GM18867 (cell line): ENCODE measurements around the gene LCN2.

ENCODE experiments used
- ATAC-seq: cut with Tn5 transposase; IDR thresholded peaks from one replicate; pipeline ENCODE4 v1.9.1; 2021; ENCODE audit warnings: mild to moderate bottlenecking, moderate library complexity; ENCODE audit not compliant: unreplicated experiment

LCN2 gene

DNA sequence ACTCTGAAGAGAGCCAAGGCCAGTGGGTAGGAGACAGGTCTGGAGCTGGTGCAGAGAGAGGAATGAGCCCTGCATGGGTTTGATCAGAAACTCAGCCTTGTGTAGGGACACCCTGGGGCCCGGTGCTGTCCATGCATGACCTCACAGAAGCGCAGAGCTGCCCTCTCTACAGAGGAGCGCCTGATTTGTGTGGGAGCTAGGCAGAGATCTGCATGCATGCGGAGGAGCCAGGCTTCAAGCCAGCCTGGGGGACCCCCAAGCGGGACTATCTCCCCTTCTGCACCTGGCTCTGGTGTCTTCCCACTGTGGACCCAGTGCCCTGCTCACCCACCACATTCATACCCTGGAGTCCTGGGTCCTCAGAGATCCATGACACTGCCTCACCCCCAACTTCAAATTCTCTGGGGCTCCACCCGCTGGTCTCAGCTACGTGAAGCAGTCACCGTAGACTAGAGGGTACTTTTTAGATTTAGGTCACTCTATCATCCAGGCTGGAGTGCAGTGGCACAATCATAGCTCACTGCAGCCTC, 2.6 kb upstream of the LCN2 start:
- ATAC-seq: no peak

DNA sequence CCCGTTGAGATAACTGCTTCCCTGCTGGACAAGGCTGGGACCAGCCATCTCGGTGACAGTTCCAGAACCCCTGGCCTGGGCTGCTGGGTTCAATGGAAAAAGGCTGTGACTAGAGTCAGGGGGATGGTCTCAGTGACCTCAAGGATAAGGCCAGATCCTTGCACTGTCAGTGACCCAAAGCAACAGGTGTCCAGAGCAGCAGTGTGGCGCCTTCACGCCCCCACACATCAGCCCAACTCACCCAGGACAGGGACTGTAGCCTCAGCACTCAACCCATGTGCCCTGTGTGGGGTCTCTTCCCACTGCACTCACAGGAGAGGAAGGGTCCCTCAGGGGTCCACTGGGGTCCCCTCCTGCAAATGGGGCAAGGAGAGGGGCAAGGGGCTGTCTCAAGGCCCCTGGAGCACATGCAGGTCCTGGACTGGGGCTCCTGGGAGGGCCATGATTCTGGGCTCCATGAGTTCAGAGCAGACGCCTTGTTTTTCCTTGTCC, 698 bp upstream of the LCN2 start:
- ATAC-seq: no peak

DNA sequence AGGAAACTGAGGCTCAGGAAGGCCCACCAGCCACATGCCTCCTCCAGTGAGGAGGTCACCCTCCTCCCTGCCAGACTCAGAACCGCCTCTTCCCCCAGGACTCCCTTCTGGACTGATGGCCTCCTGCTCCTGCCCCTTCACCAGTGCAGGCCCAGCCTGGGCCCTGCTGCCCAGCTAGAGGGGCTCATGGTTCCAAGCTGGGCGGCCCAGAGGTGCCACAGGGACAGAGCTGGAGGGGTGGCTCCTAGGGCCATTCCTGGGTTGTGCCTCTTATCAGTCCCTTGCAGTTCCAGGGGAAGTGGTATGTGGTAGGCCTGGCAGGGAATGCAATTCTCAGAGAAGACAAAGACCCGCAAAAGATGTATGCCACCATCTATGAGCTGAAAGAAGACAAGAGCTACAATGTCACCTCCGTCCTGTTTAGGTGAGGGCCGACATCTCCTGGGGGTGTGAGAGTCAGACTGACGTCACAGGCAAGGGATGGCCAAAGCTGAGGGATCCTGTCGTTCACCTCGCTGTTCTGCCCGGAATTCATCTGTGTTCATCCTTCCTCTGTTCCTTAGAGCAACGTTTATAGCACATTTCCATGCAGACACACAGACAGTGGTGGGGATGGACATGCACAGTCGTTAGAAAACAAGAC, 819 bp downstream of the LCN2 start:
- ATAC-seq: no peak

DNA sequence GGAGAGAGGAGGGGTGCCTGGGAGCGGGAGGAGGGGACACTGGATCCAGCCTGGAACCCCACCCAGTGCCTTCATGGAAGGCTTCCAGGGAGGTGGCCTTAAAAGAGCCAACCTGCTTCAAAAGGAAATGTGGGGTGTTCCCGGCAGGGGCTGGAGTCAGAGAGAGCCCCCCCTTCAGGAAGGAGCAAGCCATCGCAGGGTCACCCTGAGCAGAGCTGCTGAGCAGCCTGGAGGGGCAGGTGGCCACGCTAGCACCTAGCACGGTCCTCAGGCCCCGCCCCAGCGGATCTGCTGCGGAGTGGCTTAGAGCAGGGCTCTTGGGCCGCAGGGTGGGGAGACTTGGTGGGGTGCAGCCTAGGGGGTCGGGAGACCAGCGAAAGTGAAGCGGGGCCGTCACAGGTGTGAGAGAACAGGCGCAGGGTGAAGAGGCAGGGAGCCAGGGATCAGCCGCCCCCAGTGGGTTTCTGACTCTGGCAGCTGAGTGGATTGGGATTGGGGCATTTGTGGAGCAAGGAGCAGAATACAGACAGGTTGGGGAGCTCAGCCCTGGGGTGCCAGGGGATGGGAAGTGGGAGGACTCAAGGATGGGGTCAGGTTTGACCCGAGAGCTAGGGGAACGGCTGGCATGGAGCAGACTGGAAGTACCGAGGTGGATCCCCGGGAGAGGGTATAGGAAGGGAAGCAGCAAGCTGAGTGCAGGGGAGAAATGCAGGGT, 1.5 kb downstream of the LCN2 start:
- no peak for ATAC-seq

DNA sequence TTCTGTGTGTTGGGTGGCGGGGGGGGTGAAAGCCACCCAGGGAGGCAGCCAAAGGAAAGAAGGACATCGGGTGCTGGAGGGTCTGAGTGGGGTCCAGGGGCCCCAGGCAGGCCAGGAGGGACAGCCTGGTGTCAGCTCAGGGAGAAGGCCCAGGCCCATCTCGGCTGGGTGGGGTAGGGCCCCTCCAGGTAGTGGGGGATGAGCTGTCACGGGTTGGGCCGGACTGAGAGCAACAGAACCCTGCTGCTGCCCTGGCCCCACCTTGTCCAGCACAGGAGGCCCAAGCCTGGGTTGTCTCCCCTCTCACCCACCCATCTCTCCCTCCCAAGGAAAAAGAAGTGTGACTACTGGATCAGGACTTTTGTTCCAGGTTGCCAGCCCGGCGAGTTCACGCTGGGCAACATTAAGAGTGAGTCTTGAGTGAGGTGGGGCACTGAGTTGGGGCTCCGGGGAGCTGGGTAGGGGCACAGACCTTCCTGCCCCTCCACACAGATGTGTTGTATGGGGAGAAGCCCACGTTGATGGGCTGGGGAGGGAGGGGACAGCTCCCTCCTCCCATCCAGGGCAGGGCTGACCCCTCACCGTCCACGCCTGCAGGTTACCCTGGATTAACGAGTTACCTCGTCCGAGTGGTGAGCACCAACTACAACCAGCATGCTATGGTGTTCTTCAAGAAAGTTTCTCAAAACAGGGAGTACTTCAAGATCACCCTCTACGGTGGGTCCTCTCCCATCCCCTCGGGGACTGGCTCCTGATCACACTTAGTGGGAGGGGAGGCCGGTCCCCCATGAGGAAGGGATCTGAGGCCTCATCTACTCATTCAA, 2.3 kb downstream of the LCN2 start:
- ATAC-seq: no peak

DNA sequence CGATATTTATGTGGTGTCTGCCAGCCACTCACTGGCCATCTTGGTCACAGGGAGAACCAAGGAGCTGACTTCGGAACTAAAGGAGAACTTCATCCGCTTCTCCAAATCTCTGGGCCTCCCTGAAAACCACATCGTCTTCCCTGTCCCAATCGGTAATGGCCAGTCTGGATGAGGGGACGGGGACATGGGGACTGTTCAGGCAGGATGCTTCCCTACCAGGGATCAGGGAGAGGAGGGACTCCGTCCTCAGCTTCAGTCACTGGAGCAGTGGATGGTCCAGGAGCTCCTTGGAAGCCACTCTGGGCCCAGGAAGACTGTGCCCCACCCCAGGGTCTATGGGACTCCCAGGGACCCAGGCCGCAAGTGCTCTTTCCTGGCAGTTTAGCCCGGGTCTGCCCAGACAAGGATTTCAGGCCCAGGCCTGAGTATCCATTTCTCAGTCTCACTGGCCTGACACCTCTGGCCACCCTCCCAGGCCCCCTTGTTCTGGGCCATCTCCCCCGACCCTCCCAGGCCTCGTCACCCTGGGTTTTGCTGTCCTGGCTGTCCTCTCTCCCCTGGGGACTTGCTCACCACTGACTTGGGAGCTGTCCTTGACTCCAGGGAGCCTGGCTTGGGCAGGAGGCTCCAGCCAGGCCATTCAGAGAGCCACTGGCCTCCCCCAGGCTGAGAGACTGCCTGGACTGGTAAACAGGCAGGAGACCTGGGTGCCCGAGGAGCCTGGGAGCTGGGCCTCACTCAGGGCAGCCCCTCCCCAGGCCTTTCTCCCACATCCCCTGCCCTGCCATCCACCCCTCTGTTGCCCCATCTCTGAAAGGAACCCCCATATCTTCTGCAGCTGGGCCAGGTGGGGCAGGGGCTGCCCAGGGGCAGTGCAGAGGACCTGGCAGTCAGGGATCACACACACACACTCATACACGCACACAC, 3.1 kb downstream of the LCN2 start:
- ATAC-seq: no peak

DNA sequence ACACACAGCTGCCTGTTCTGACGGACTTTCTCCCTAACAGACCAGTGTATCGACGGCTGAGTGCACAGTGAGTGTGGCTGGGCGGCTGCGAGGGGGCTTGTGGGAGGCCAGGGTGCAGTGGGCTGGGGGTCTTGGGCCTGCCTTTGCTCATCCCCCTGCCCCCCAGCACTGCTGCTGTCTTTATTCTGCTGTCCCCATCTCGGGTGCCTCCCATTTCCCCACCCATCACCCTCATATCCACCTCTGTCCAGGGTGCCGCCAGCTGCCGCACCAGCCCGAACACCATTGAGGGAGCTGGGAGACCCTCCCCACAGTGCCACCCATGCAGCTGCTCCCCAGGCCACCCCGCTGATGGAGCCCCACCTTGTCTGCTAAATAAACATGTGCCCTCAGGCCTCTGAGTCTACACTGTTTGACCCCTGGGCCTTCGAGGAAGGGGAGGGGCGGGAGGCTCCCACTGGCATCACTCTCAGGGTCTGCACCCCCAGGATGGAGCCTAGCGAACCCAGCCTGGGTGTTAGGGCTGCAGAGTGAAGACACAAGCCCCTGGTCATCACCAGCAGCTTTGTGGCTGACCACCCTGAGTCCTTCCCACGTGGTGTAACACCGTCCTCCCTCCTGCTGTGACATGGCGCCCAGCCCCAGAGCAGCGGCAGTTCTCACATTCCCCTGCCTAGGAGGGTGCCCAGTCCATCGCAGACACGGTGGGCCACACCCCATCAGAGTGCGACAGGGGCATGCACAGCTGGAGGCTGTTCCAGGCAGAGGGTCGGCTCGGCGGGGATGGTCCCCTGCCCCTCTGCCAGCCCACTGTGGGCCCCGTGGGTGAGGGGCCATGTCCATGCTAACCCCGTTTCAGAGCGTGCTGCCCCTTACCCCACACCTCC, 4.0 kb downstream of the LCN2 start:
- ATAC-seq: no peak

DNA sequence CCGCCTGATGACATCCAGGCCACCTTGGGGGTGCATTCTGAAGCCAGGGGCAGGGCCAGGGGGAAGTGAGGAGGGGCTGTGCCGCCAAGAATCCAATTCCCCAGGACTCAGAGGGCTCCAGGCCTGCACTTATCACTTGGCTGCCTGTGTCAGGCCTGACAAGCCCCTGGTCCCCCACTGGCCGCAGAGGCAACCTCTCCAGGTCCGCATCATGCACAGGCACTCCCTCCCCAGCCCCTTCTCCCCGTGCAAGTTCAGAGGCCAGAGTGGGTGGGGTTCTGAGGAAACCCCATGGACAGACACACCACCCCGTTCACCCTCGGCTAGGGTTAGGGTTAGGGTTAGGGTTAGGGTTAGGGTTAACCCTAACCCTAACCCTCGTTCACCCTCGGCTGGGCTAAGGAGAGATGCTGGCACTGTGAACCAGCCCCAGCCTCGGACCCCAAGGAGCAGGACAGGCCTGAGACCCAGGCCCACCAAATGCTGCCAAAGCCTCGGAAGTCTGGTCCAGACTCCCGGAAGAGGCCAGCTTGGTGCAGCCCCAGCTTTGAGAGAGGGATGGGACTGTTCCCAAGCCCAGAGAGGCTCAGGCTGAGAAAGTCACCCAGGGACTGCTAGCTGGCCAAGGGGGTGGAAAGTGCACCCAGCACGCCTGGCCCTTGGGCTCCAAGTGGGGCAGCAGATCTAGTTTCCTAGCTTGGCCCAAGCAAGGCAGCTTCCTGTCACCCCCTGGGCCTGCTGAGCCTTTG, 4.9 kb downstream of the LCN2 start:
- ATAC-seq: no peak

DNA sequence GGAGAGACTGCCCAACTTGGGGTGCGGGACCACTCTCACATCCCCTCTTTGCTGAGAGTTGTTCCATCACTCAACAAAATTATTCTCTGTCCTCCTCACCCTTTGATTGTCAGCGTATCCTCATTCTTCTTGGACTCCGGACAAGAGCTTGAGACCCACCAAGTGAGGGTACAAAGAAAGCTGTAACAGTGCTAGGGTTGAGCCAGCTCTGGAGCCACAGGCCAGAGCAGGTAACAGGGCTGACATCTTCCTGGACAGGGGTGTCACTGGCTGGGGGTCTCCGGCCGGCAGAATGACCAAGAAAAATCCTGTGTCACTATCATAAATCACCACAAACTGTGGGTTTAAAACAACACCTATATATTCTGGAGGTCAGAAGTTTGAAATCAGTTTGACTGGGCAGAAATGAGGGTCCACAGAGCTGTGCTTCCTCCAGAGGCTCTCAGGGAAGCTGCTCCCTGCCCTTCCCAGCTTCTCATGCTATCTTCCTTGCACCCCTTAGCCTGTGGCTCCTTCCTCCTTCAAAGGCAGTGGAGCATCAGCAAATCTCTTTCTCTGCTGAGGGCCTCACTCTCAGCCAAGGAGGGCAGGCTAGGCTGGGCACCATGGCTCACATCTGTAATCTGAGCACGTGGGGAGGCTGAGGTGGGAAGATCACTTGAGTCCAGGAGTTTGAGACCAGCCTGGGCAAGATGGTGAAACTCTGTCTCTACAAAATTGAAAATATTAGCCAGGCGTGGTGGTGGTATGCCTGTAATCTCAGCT, 6.7 kb downstream of the LCN2 start:
- ATAC-seq: no peak

DNA sequence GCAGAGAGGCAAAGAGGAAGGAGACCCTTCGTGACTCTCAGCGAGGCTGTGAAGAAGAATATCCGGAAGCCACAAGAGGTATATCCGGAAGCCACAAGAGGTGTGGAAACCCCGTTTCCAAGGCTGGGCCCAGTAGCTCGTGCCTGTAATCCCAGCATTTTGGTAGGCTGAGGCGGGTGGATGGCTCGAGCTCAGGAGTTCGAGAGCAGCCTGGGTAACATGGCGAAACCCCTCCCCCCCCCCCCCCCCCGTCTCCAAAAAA, 10.2 kb downstream of the LCN2 start:
- no peak for ATAC-seq

DNA sequence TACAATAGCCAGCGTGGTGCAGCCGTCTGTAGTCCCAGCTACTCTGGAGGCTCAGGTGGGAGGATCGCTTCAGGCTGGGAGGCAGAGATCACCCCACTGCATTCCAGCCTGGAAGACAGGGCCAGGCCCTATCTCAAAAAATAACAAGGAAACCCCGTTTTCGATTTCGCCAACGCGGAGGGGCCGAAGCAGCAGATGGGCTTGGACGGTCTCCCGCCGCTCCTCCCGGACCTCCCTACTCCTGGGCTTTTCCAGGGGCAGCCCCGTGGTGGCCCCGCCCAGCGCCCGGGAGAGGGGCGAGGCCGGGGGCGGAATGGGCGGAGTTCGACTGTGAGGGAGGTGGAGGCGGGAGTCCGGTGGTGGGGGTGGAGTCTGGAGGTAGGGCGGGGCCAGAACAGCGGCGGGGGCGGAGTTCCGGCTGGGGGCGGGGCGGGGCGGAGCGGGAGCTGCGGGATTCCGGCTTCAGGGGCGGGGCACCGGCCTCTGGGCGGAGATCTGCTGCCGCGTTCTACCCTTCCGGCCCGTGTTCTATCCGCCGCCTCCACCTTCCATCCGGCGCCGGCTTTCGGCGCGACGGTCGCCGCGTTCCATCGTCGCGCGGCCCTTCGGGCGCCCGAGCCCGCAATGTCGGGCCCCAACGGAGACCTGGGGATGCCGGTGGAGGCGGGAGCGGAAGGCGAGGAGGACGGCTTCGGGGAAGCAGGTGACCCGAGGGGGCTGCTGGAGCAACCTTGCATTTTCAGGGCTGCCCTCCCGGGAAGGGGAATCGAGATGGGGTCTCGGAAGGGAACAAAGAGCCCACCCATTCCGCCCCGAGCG, 10.7 kb downstream of the LCN2 start, which contains the start of gene BBLN:
Gene BBLN (plus strand): TSS at position 482 of the 819 bp plus-strand sequence. CDS start 143 bp downstream, at position 625.
- peak; percentile 72 for ATAC-seq

DNA sequence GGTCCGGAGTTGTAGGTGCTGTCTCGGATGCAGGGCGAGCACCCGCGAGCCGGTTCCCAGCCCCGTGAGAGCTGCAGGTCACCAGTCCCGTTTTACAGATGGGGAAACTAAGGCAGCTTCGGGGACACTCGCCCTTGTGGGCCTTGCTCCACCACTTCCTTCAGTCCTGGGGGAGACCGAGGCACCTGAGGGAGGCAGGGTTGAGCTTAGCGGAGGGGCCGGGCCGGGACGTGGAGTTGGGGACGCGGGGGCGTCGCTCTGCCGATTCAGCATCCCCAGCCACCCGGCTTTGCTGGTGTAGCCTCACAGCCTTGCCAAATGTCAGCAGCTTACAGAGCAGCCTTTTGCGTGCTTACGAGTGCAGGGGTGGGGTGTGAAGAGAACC, 11.3 kb downstream of the LCN2 start:
- ATAC-seq: peak; percentile 7

DNA sequence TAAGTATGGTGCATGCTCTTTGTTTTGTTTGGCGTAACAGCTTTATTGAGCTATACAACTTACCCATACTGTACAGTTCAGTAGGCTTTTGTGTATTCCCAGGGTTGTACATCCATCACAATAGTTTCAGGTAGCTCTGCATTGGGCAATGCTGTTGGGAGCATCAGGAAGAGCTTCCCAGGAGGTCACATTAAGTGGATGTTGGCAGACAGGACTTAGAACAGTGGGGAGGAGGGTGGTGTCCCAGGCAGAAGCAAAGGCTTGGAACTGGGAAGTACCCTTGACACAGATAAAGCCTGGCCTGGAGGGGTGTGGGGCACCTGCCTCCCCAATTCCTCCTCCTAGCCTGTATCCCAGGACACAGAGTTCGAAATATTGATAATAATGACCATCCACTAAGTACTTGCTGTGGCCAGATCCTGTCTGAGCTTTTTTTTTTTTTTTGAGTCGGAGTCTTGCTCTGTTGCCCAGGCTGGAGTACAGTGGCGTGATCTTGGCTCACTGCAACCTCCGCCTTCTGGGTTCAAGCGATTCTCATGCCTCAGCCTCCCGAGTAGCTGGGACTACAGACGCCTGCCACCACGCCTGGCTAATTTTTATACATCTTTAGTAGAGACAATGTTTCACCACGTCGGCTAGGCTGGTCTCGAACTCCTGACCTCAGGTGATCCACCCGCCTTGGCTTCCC, 12.1 kb downstream of the LCN2 start:
- no peak for ATAC-seq

DNA sequence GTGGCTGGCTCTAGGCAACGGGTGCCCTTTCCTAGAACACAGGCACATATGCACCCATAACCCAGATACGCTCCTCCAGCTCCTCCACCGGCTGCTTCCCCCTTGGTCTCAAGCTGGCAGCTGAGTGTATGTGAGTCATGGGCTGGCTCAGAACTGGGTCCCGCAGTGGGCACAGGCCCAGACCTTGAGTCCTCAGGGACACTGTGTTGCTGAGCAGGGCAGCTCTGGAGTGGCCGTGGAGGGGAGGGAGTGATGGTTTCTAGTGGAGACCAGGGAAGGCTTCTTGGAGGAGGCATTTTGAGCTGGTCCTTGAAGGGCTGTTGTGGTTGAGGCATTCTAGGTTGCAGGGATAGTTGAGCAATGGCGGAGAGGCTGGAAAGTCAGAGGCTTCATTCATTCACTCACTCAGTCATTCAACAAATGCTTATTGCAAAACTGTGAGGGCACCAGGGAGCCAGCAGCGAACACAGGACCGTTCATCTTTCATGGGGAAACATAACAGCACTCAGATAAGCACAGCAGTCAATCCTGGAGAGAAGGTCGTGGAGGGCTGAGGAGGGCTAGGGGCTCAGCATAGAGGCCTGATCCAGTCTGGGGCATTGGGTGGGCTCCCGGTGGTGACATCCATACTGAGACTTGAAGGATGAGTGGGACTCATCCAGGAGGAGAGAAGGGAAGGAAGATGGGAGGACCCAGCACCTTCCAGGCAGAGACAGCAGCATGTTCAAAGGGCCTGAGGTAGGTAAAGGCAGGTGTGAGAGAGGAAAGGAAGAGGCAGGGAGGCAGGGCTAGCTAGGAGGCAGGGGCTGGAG, 13.2 kb downstream of the LCN2 start:
- ATAC-seq: no peak

DNA sequence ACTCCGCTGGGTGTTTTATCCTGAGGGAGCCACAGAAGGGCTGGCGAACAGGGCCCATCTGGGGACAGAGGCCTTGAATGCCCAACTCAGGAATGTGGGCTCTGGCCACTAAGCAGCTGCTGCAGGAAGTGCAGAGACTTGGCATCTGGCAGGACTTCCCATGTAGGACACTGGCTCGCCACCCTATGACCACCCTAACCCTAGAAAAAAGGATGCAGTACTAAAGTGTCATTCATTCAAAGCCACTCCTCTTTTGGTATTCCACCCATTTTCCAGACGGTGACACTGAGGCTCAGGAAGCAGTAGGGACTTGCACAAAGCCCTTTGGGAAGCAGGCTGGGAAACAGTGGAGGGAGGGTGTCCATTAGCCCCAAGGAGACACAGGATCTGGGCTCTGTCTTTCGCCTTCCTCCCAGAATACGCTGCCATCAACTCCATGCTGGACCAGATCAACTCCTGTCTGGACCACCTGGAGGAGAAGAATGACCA, 13.8 kb downstream of the LCN2 start:
- no peak for ATAC-seq
